A673 (cell line): ENCODE data around the gene SLC44A3. TPM values are rescaled to one million over a fixed set of nuclear protein-coding genes. Genes with fewer than 3 reads are reported as not detected.

ENCODE experiments used
- BruUV-seq: library from RNA; stranded (reverse); fragments of 400-500 nt; replicated peaks from 2 replicates; lab custom pipeline; 2021; lab: Mats Ljungman, UMichigan
- CTCF ChIA-PET: fragments of 300-600 bp; sonication (Branson Sonifier 250); formaldehyde crosslinking; loops from one replicate; lab custom pipeline; 2022; ENCODE audit warnings: antibody characterized with exemption; lab: Charles Lee
- POLR2A ChIA-PET: fragments of 300-600 bp; sonication (Branson Sonifier 250); formaldehyde crosslinking; loops from one replicate; lab custom pipeline; 2022; ENCODE audit warnings: antibody characterized with exemption; ENCODE audit not compliant: low non-redundant PET; lab: Charles Lee
- DNase-seq: peaks from one replicate; pipeline ENCODE4 v3.0.0-alpha.2; 2015; ENCODE audit warnings: low spot score
- H3K27ac ChIP-seq: fragments of 200-600 bp; sonication (generic); 2 replicates; pipeline ENCODE4 v1.5.1; 2016; ENCODE audit warnings: mixed run types, low read depth, mild to moderate bottlenecking, mixed read lengths, antibody characterized with exemption, low read length; ENCODE audit not compliant: poor library complexity, severe bottlenecking
- H3K27me3 ChIP-seq: fragments of 200-600 bp; sonication (generic); replicated peaks from 2 replicates; pipeline ENCODE4 v1.6.1; 2017; ENCODE audit warnings: mixed run types, low read depth, mild to moderate bottlenecking, mixed read lengths, antibody characterized with exemption, low read length; ENCODE audit not compliant: insufficient read depth, poor library complexity
- H3K36me3 ChIP-seq: fragments of 200-600 bp; sonication (generic); 2 replicates; pipeline ENCODE4 v1.6.1; 2016; ENCODE audit warnings: mixed run types, mild to moderate bottlenecking, mixed read lengths, antibody characterized with exemption, low read length; ENCODE audit not compliant: insufficient read depth, poor library complexity, severe bottlenecking
- H3K4me1 ChIP-seq: fragments of 200-600 bp; sonication (generic); 2 replicates; pipeline ENCODE4 v1.6.1; 2017; ENCODE audit warnings: mixed run types, mild to moderate bottlenecking, mixed read lengths, antibody characterized with exemption, low read length; ENCODE audit not compliant: insufficient read depth, poor library complexity, severe bottlenecking
- H3K4me3 ChIP-seq: fragments of 200-600 bp; sonication (generic); 2 replicates; pipeline ENCODE4 v1.5.1; 2016; ENCODE audit warnings: low read depth, mixed run types, mild to moderate bottlenecking, mixed read lengths, low read length; ENCODE audit not compliant: poor library complexity, severe bottlenecking
- H3K9me3 ChIP-seq: fragments of 200-600 bp; sonication (generic); 2 replicates; pipeline ENCODE4 v1.6.1; 2016; ENCODE audit warnings: mixed run types, low read depth, mild to moderate bottlenecking, mixed read lengths, antibody characterized with exemption, low read length; ENCODE audit not compliant: poor library complexity, severe bottlenecking
- CTCF ChIP-seq: fragments of 300-800, 200-600 bp; sonication (generic); conservative IDR thresholded peaks from 2 replicates; pipeline ENCODE4 v1.5.1; 2017; ENCODE audit warnings: low read depth, mild to moderate bottlenecking, antibody characterized with exemption, low read length, moderate library complexity, mixed read lengths
- EZH2 ChIP-seq: fragments of 200-600 bp; sonication (generic); IDR thresholded peaks from 2 replicates; pipeline ENCODE4 v1.6.1; 2017; ENCODE audit warnings: borderline replicate concordance, low read depth, mild to moderate bottlenecking, mixed read lengths, antibody characterized with exemption, low read length; ENCODE audit not compliant: poor library complexity, severe bottlenecking
- intact Hi-C: fragments of 100-400 bp; cut with micrococcal nuclease; formaldehyde crosslinking; loops from one replicate; pipeline ENCODE4 v1.10.0; 2022; ENCODE audit not compliant: unreplicated experiment
- total RNA-seq: library from RNA; stranded (reverse); gene quantifications from 2 replicates; pipeline ENCODE4 v1.2.3, GENCODE V29; 2021

The SLC44A3 gene
- total RNA-seq, 1 experiment from 2014 or later: not detected

GRCh38 chr1:94787691-94788090 is 32.5 kb upstream of the SLC44A3 start:
- ChIA-PET CTCF (no interaction called here), POLR2A (no interaction called here)
- Histone ChIP-seq H3K36me3 (no peaks in the 10 kb centered on the region), H3K4me3 (no peak overlapping the region), H3K27ac (no peak overlapping the region), H3K9me3 (no peaks in the 10 kb centered on the region), H3K4me1 (peaks cover 7% of the 10 kb centered on the region), H3K27me3 (no peaks in the 10 kb centered on the region)
- no peak for TF ChIP-seq EZH2
- no peak for TF ChIP-seq CTCF
- intact Hi-C loops: no loop called here
- no TSS peak for BruUV-seq
- DNase-seq: no peak

GRCh38 chr1:94790246-94790645 is 29.9 kb upstream of the SLC44A3 start:
- Histone ChIP-seq H3K4me1 (peaks cover 9% of the 10 kb centered on the region), H3K4me3 (no peak overlapping the region), H3K27ac (no peak overlapping the region), H3K36me3 (no peaks in the 10 kb centered on the region), H3K9me3 (no peaks in the 10 kb centered on the region), H3K27me3 (no peaks in the 10 kb centered on the region)
- intact Hi-C loops: no loop called here
- ChIA-PET CTCF (no interaction called here), POLR2A (no interaction called here)
- BruUV-seq: no TSS peak
- DNase-seq: no peak
- TF ChIP-seq CTCF (no peak), EZH2 (no peak)

- Histone ChIP-seq H3K4me3 (no peak overlapping the region), H3K36me3 (no peaks in the 10 kb centered on the region), H3K4me1 (peaks cover 9% of the 10 kb centered on the region), H3K27me3 (no peaks in the 10 kb centered on the region), H3K27ac (no peak overlapping the region), H3K9me3 (no peaks in the 10 kb centered on the region)
- ChIA-PET CTCF (no interaction called here), POLR2A (no interaction called here)
- no peak for TF ChIP-seq CTCF
- no peak for TF ChIP-seq EZH2
- DNase-seq: no peak
- intact Hi-C loops: no loop called here
- BruUV-seq: no TSS peak
Observed at GRCh38 chr1:94790670-94791069, 29.5 kb upstream of the SLC44A3 start.
